CD4-positive, alpha-beta T cell treated with Interleukin-2 at 100 ng/mL for 4 hours (primary cell): ENCODE measurements around the gene CTIF.

Source experiments
- DNase-seq: peaks from one replicate; pipeline ENCODE4 v3.0.0-alpha.2; 2020; ENCODE audit warnings: low spot score

Gene CTIF

GRCh38 chr18:48533340-48534070, 5.3 kb upstream of the CTIF start:
- DNase-seq = no peak

- DNase-seq = no peak
These were observed 4.5 kb upstream of the CTIF start for GRCh38 chr18:48534364-48534763.

GRCh38 chr18:48535956-48536355, 2.9 kb upstream of the CTIF start:
- no peak for DNase-seq

GRCh38 chr18:48536516-48536915, 2.3 kb upstream of the CTIF start:
- DNase-seq = no peak

- DNase-seq = peak; percentile 24
These were observed 797 bp downstream of the CTIF start for GRCh38 chr18:48539406-48540250.

- DNase-seq = peak; percentile 31
These were observed 1.6 kb downstream of the CTIF start for GRCh38 chr18:48540251-48541025.

- DNase-seq = no peak
These were observed 2.4 kb downstream of the CTIF start for GRCh38 chr18:48541026-48541746.

GRCh38 chr18:48541747-48542400, 3.0 kb downstream of the CTIF start:
- DNase-seq = no peak

GRCh38 chr18:48542513-48543181, 3.8 kb downstream of the CTIF start:
- no peak for DNase-seq

GRCh38 chr18:48543228-48543627, 4.4 kb downstream of the CTIF start:
- DNase-seq = peak; percentile 35

GRCh38 chr18:48544116-48544515, 5.3 kb downstream of the CTIF start:
- no peak for DNase-seq

GRCh38 chr18:48544661-48545415, 6.0 kb downstream of the CTIF start:
- no peak for DNase-seq

GRCh38 chr18:48545757-48546321, 7.0 kb downstream of the CTIF start:
- no peak for DNase-seq

GRCh38 chr18:48546396-48546795, 7.6 kb downstream of the CTIF start:
- DNase-seq = no peak

GRCh38 chr18:48547531-48547981, 8.7 kb downstream of the CTIF start:
- DNase-seq = no peak

- no peak for DNase-seq
These were observed 9.4 kb downstream of the CTIF start for GRCh38 chr18:48548011-48548771.

- no peak for DNase-seq
These were observed 10.1 kb downstream of the CTIF start for GRCh38 chr18:48548921-48549320.

GRCh38 chr18:48550101-48550729, 11.4 kb downstream of the CTIF start:
- no peak for DNase-seq
